GM18861 (cell line): ENCODE data around the gene TERT.

Experiments
- ATAC-seq: cut with Tn5 transposase; IDR thresholded peaks from one replicate; pipeline ENCODE4 v1.9.1; 2021; ENCODE audit not compliant: unreplicated experiment

Gene TERT

GRCh38 chr5:1222621-1223277 is 72.1 kb downstream of the TERT start:
- ATAC-seq, result no peak

- no peak for ATAC-seq
Observed at GRCh38 chr5:1222147-1222546, 72.7 kb downstream of the TERT start.

GRCh38 chr5:1221721-1222120 is 73.1 kb downstream of the TERT start:
- ATAC-seq, result no peak

- ATAC-seq, result no peak
Observed at GRCh38 chr5:1220831-1221230, 74.0 kb downstream of the TERT start.

GRCh38 chr5:1220351-1220750 is 74.5 kb downstream of the TERT start:
- ATAC-seq, result no peak

- ATAC-seq, result no peak
Observed at GRCh38 chr5:1219768-1220100, 75.1 kb downstream of the TERT start.

- ATAC-seq, result no peak
Observed at GRCh38 chr5:1219098-1219767, 75.6 kb downstream of the TERT start.

- ATAC-seq, result no peak
Observed at GRCh38 chr5:1218351-1219080, 76.4 kb downstream of the TERT start.

- ATAC-seq, result no peak
Observed at GRCh38 chr5:1217596-1218206, 77.2 kb downstream of the TERT start.

GRCh38 chr5:1216918-1217295 is 78.0 kb downstream of the TERT start:
- no peak for ATAC-seq

GRCh38 chr5:1216211-1216917 is 78.5 kb downstream of the TERT start:
- ATAC-seq, result no peak

- ATAC-seq, result no peak
Observed at GRCh38 chr5:1215320-1216096, 79.4 kb downstream of the TERT start.

GRCh38 chr5:1214936-1215220 is 80.0 kb downstream of the TERT start:
- ATAC-seq, result no peak

GRCh38 chr5:1214163-1214935 is 80.5 kb downstream of the TERT start:
- ATAC-seq, result no peak

GRCh38 chr5:1213508-1214162 is 81.2 kb downstream of the TERT start:
- ATAC-seq, result no peak

- no peak for ATAC-seq
Observed at GRCh38 chr5:1212881-1213280, 82.0 kb downstream of the TERT start.

GRCh38 chr5:1212271-1212670 is 82.6 kb downstream of the TERT start:
- no peak for ATAC-seq

- no peak for ATAC-seq
Observed at GRCh38 chr5:1211701-1212100, 83.2 kb downstream of the TERT start.

- ATAC-seq, result no peak
Observed at GRCh38 chr5:1210832-1211251, 84.0 kb downstream of the TERT start.
